H1 (cell line): ENCODE results near the gene ZNF358. TPM values are rescaled to one million over a fixed set of nuclear protein-coding genes. Genes with fewer than 3 reads are reported as not detected.

ENCODE experiments used
- CTCF ChIA-PET: fragments of 300-600 bp; sonication (Branson Sonifier 250); formaldehyde crosslinking; loops from one replicate; lab custom pipeline; 2021; ENCODE audit not compliant: partially characterized antibody; lab: Charles Lee
- POLR2A ChIA-PET: fragments of 300-600 bp; sonication (Branson Sonifier 250); formaldehyde crosslinking; loops from one replicate; lab custom pipeline; 2021; ENCODE audit warnings: inconsistent platforms; ENCODE audit not compliant: partially characterized antibody; lab: Charles Lee
- DNase-seq, 2 experiments: peaks; one replicate each; pipeline versions ENCODE4 v3.0.0 to v3.0.0-alpha.2; 2010 to 2022; ENCODE audit warnings: low spot score in 2 of 2, low read depth in 1 of 2, mixed read lengths in 1 of 2
- FAIRE-seq: peaks from 2 replicates; lab custom pipeline; 2011; peaks lifted over from hg19 to GRCh38; lab: Jason Lieb, UNC
- H2AFZ ChIP-seq: 2 replicates; pipeline ENCODE4 v1.8.1; 2012; ENCODE audit warnings: low read length, inconsistent platforms
- H2AK5ac ChIP-seq: 2 replicates; pipeline ENCODE4 v1.6.1; 2013; ENCODE audit warnings: low read depth, low read length
- H2BK120ac ChIP-seq: replicated peaks from 2 replicates; pipeline ENCODE3; 2013; ENCODE audit warnings: low read depth, low read length, inconsistent platforms
- H2BK12ac ChIP-seq: 2 replicates; pipeline ENCODE4 v1.6.1; 2013; ENCODE audit warnings: low read depth, low read length
- H2BK15ac ChIP-seq: 2 replicates; pipeline ENCODE4 v1.6.1; 2013; ENCODE audit warnings: low read length
- H2BK20ac ChIP-seq: 2 replicates; pipeline ENCODE4 v1.6.1; 2013; ENCODE audit warnings: low read length
- H2BK5ac ChIP-seq: 2 replicates; pipeline ENCODE4 v1.6.1; 2013; ENCODE audit warnings: low read depth, low read length
- H3K14ac ChIP-seq: 2 replicates; pipeline ENCODE4 v1.6.1; 2013; ENCODE audit warnings: inconsistent platforms; ENCODE audit not compliant: insufficient read length
- H3K18ac ChIP-seq: 2 replicates; pipeline ENCODE4 v1.6.1; 2013; ENCODE audit warnings: low read length; ENCODE audit errors: extremely low read depth
- H3K23ac ChIP-seq: 2 replicates; pipeline ENCODE4 v1.6.1; 2013; ENCODE audit warnings: inconsistent platforms; ENCODE audit not compliant: insufficient read length
- H3K23me2 ChIP-seq: 2 replicates; pipeline ENCODE4 v1.6.1; 2013; ENCODE audit warnings: low read depth, low read length
- H3K27ac ChIP-seq: 2 replicates; pipeline ENCODE4 v1.6.1; 2011; ENCODE audit warnings: low read depth, low read length, inconsistent platforms
- H3K27me3 ChIP-seq, 4 experiments: replicated peaks in 1 of 4; 1 replicate in 1 of 4; 2 replicates in 3 of 4; pipeline versions ENCODE4 v1.6.1 to v1.8.1; 2011 to 2013; ENCODE audit warnings: low read length in 3 of 4, mild to moderate bottlenecking in 3 of 4, inconsistent platforms in 2 of 4, mixed read lengths in 2 of 4, moderate library complexity in 1 of 4; ENCODE audit not compliant: control insufficient read depth in 3 of 4, insufficient read depth in 3 of 4; ENCODE audit errors: extremely low read depth in 1 of 4
- H3K36me3 ChIP-seq, 4 experiments: 2 replicates each; pipeline versions ENCODE4 v1.6.1 to v1.8.1; 2011 to 2013; ENCODE audit warnings: mild to moderate bottlenecking in 4 of 4, low read length in 3 of 4, moderate library complexity in 2 of 4, control low read depth in 1 of 4, inconsistent platforms in 1 of 4; ENCODE audit not compliant: insufficient read depth in 4 of 4, control insufficient read depth in 2 of 4
- H3K4ac ChIP-seq: replicated peaks from 2 replicates; pipeline ENCODE3; 2013; ENCODE audit warnings: low read length, low read depth, mixed read lengths, inconsistent platforms; ENCODE audit not compliant: insufficient read length
- H3K4me1 ChIP-seq, 4 experiments: replicated peaks in 1 of 4; 1 replicate in 1 of 4; 2 replicates in 3 of 4; pipeline versions ENCODE4 v1.6.1 to v1.8.1; 2011 to 2013; ENCODE audit warnings: low read length in 3 of 4, inconsistent platforms in 2 of 4, mixed read lengths in 1 of 4; ENCODE audit not compliant: insufficient read depth in 4 of 4, control insufficient read depth in 3 of 4
- H3K4me2 ChIP-seq, 2 experiments: 2 replicates each; pipeline versions ENCODE4 v1.6.1 to v1.8.1; 2011 to 2013; ENCODE audit warnings: low read depth in 2 of 2, low read length in 2 of 2, control low read depth in 1 of 2, inconsistent platforms in 1 of 2, mild to moderate bottlenecking in 1 of 2; ENCODE audit not compliant: insufficient read depth in 1 of 2
- H3K4me3 ChIP-seq, 4 experiments: fragments of 200-600, 300-600 bp in 1 of 4; sonication (generic), shearing (Covaris generic), sonication (Bioruptor Twin) in 1 of 4; 2 replicates each; pipeline versions ENCODE4 v1.5.1 to v1.8.1; 2011 to 2016; ENCODE audit warnings: low read length in 4 of 4, low read depth in 3 of 4, control low read depth in 2 of 4, inconsistent platforms in 2 of 4, mild to moderate bottlenecking in 2 of 4, mixed read lengths in 1 of 4, moderate library complexity in 1 of 4; ENCODE audit not compliant: insufficient read depth in 2 of 4; ENCODE audit errors: extremely low read depth in 1 of 4
- H3K56ac ChIP-seq: replicated peaks from 2 replicates; pipeline ENCODE3; 2013; ENCODE audit warnings: low read depth, mild to moderate bottlenecking, mixed read lengths, low read length, inconsistent platforms; ENCODE audit not compliant: insufficient read length
- H3K79me1 ChIP-seq: 2 replicates; pipeline ENCODE4 v1.6.1; 2013; ENCODE audit warnings: low read depth, low read length, control low read depth
- H3K79me2 ChIP-seq, 2 experiments: 2 replicates each; pipeline versions ENCODE4 v1.6.1 to v1.8.1; 2012 to 2013; ENCODE audit warnings: low read length in 2 of 2, mild to moderate bottlenecking in 2 of 2, inconsistent platforms in 1 of 2; ENCODE audit not compliant: insufficient read depth in 2 of 2, control insufficient read depth in 1 of 2
- H3K9ac ChIP-seq, 4 experiments: replicated peaks in 1 of 4; 1 replicate in 1 of 4; 2 replicates in 3 of 4; pipeline versions ENCODE4 v1.6.1 to v1.8.1; 2011 to 2013; ENCODE audit warnings: low read depth in 3 of 4, low read length in 3 of 4, control low read depth in 2 of 4, mild to moderate bottlenecking in 2 of 4, moderate library complexity in 2 of 4, inconsistent platforms in 1 of 4; ENCODE audit errors: extremely low read depth in 1 of 4
- H3K9me3 ChIP-seq, 2 experiments: 2 replicates each; pipeline versions ENCODE4 v1.6.1 to v1.8.1; 2012 to 2013; ENCODE audit warnings: mild to moderate bottlenecking in 2 of 2, moderate library complexity in 2 of 2, control low read depth in 1 of 2, inconsistent platforms in 1 of 2, low read depth in 1 of 2, low read length in 1 of 2, mixed read lengths in 1 of 2; ENCODE audit not compliant: insufficient read depth in 2 of 2
- H4K20me1 ChIP-seq, 2 experiments: replicated peaks in 1 of 2; 2 replicates each; pipeline versions ENCODE3 to v1.8.1; 2011 to 2013; ENCODE audit warnings: inconsistent platforms in 2 of 2, low read length in 2 of 2, mild to moderate bottlenecking in 1 of 2; ENCODE audit not compliant: insufficient read depth in 2 of 2, control insufficient read depth in 1 of 2
- H4K5ac ChIP-seq: 2 replicates; pipeline ENCODE4 v1.6.1; 2013; ENCODE audit warnings: low read length, low read depth, mixed read lengths, inconsistent platforms; ENCODE audit not compliant: insufficient read length
- H4K8ac ChIP-seq: 2 replicates; pipeline ENCODE4 v1.8.0; 2013; ENCODE audit warnings: mild to moderate bottlenecking, moderate library complexity, low read length, inconsistent platforms; ENCODE audit not compliant: insufficient read depth; ENCODE audit errors: extremely low read depth
- H4K91ac ChIP-seq: replicated peaks from 2 replicates; pipeline ENCODE3; 2013; ENCODE audit warnings: low read length, mixed read lengths, inconsistent platforms; ENCODE audit not compliant: insufficient read length
- POLR2AphosphoS5 ChIP-seq: IDR thresholded peaks from 2 replicates; pipeline ENCODE4 v1.6.1; 2011; ENCODE audit warnings: low read depth, low read length
- TAF7 ChIP-seq: optimal IDR thresholded peaks from 2 replicates; pipeline ENCODE3; 2011; ENCODE audit warnings: low read depth, mild to moderate bottlenecking, inconsistent platforms, low read length, moderate library complexity, borderline replicate concordance
- WGBS, 2 experiments: shearing (Covaris generic) in 1 of 2; methylation state at CpG; one replicate each; pipeline versions ENCODE4 v1.1.6 to v1.1.7; 2013 to 2015; ENCODE audit warnings: low lambda C conversion rate in 2 of 2, mixed read lengths in 2 of 2, inconsistent platforms in 1 of 2, low coverage in 1 of 2, missing lambda C conversion rate in 1 of 2; ENCODE audit not compliant: insufficient replicate concordance in 2 of 2, insufficient coverage in 1 of 2, insufficient read length in 1 of 2; ENCODE audit errors: extremely low coverage in 1 of 2, missing lambda C conversion rate in 1 of 2; 5-methylcytosine and 5-hydroxymethylcytosine counted together
- polyA plus RNA-seq, 7 experiments: library from polyadenylated mRNA; depleted of rRNA in 3 of 7; stranded (reverse) in 5 of 7; unstranded in 2 of 7; fragments of >200 nt in 5 of 7; fragments of 200-250 nt in 2 of 7; gene quantifications; 1 replicate in 5 of 7; 2 replicates in 1 of 7; 4 replicates in 1 of 7; pipeline versions ENCODE4 v1.2.1 to v1.2.3, GENCODE V29; 2011 to 2013; ENCODE audit warnings: missing spikeins in 2 of 7, mixed read lengths in 2 of 7
- total RNA-seq: library from RNA; stranded (reverse); fragmentation: NEBNext Ultra II Directional; extraction: Animal tissue kit (Norgen Biotek cat#: 25700); gene quantifications from 2 replicates; pipeline ENCODE4 v1.2.1, GENCODE V29; 2021

The ZNF358 gene
- total and polyA plus RNA-seq, 2 of the 8 experiments (the other 6 are each of a cell fraction or from before 2014, with no cell fraction given): 40.0 to 60.3 TPM

DNA sequence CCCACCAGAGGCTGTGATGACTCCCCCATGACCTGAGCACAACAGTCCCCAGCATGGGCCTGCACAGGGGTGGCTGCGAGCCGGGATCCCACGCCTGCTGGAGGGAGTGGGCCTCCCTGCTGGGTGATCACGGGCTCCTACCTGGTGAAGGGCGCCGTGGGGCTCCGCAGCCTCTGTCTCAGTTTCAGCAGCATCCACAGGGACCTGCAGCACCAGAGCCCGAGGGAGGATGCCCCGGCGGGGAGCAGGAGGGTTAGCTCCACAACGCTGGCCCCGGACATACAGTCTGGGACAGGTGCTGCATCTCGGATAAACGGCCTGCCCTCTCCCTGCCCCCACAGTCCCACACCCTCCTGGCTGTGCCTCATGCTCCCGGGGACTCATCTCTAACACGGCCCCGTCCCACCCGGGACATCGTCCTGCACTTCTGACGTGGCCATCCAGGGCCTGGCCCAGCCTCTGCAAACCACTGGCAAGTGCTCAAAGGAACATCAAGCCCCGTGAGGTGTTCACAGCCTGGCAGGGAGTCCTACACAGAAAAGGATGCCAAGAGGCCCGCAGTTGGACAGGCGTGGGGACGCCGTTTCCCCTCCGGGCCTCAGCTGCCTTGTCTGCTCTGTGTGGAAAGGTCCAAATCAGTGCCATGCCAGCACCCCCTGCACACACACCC is 37.6 kb upstream of the ZNF358 start:
- Histone ChIP-seq H2AK5ac (peak overlapping the region; percentile 75; the same call in 1 of the 2 replicates), H3K4me1 (peaks cover 0 to 10% (median 8%) of the 10 kb centered on the region in 4 experiments; a peak in 5 of 7 replicates), H3K4me3 (no peak overlapping the region), H2AFZ (no peak overlapping the region), H2BK15ac (no peak overlapping the region), H3K36me3 (no peaks in the 10 kb centered on the region), H3K27ac (no peak overlapping the region), H2BK12ac (no peak overlapping the region), H3K18ac (no peak overlapping the region), H3K4ac (no peak overlapping the region), H3K9ac (no peak overlapping the region), H4K20me1 (no peaks in the 10 kb centered on the region), H3K4me2 (no peak overlapping the region), H3K27me3 (peaks cover 0 to 2% (median 0%) of the 10 kb centered on the region in 4 experiments; a peak in 3 of 7 replicates), H3K23me2 (no peaks in the 10 kb centered on the region; the same call in 1 of the 2 replicates), H3K79me2 (no peaks in the 10 kb centered on the region), H3K56ac (no peak overlapping the region), H3K23ac (no peak overlapping the region), H4K8ac (0 out of 2 replicates have a peak overlapping the region, but pooled peaks have one; percentile 35), H3K14ac (no peak overlapping the region), H3K79me1 (no peaks in the 10 kb centered on the region), H4K91ac (no peak overlapping the region), H4K5ac (no peak overlapping the region), H2BK5ac (no peak overlapping the region), H2BK120ac (no peak overlapping the region), H2BK20ac (no peak overlapping the region), H3K9me3 (no peaks in the 10 kb centered on the region)
- POLR2A ChIA-PET: interaction anchor here (0.6 to 1.7 kb wide), 2 partner anchors 11 to 79 kb away, joined by 4 read pairs; no protein-coding TSS in a partner anchor
- no peak for DNase-seq
- CTCF ChIA-PET: interaction anchor here (1.0 to 1.9 kb wide), 2 partner anchors 17 to 32 kb away, joined by 3 to 4 read pairs; no protein-coding TSS in a partner anchor
- TF ChIP-seq POLR2AphosphoS5: 0 out of 2 replicates have a peak, but pooled peaks have one; percentile 48
- TF ChIP-seq TAF7: no peak
- 83% methylated on average over 22 of the region's 26 CpGs; no CpG with 5 or more reads in 1 of the 2 experiments for WGBS, 2 experiments
- no peak for FAIRE-seq
